Ascending aorta (tissue), 2 donors: ENCODE measurements around the gene RCE1. TPM values are rescaled to one million over a fixed set of nuclear protein-coding genes. Genes with fewer than 3 reads are reported as not detected.

Experiments used
- DNase-seq, 2 donors: peaks; one replicate each; pipeline ENCODE4 v3.0.0-alpha.2; 2019; ENCODE audit warnings: low spot score in 2 of 2
- H3K27ac ChIP-seq, 2 donors: fragments of 200-600 bp; sonication (generic); one replicate each; pipeline ENCODE4 v1.5.1; 2016 to 2017; ENCODE audit warnings: mild to moderate bottlenecking in 1 of 2
- H3K27me3 ChIP-seq: fragments of 200-600 bp; sonication (generic); one replicate; pipeline ENCODE4 v1.5.1; 2017
- H3K36me3 ChIP-seq, 2 donors: fragments of 200-600 bp; sonication (generic); one replicate each; pipeline ENCODE4 v1.5.1; 2016
- H3K4me1 ChIP-seq, 2 donors: fragments of 200-600 bp; sonication (generic); one replicate each; pipeline ENCODE4 v1.5.1; 2016 to 2017; ENCODE audit warnings: mild to moderate bottlenecking in 1 of 2
- H3K4me3 ChIP-seq, 2 donors: fragments of 200-600 bp; sonication (generic); one replicate each; pipeline ENCODE4 v1.5.1; 2016 to 2017; ENCODE audit warnings: mild to moderate bottlenecking in 1 of 2
- H3K9me3 ChIP-seq, 2 donors: fragments of 200-600 bp; sonication (generic); one replicate each; pipeline ENCODE4 v1.5.1; 2016
- intact Hi-C: fragments of 100-400 bp; cut with DNase I; formaldehyde crosslinking; loops from one replicate; pipeline ENCODE4 v1.15.1; 2023
- total RNA-seq: library from RNA; depleted of rRNA; stranded (reverse); fragments of >200 nt; gene quantifications from one replicate; pipeline ENCODE4 v1.1.0, GENCODE V29; 2016
- TF ChIP-seq, protein P1 (sequence below), 3 experiments: fragments of 200-600 bp in 2 of 3; fragments of 450-650 bp in 1 of 3; sonication (generic) in 2 of 3; IDR thresholded peaks; one replicate each; pipeline ENCODE4 v1.5.1; 2016 to 2019; ENCODE audit warnings: antibody characterized with exemption in 3 of 3, mild to moderate bottlenecking in 1 of 3, moderate library complexity in 1 of 3

The RCE1 gene
- total RNA-seq, 1 donor from 2014 or later, result 45.7 TPM

DNA sequence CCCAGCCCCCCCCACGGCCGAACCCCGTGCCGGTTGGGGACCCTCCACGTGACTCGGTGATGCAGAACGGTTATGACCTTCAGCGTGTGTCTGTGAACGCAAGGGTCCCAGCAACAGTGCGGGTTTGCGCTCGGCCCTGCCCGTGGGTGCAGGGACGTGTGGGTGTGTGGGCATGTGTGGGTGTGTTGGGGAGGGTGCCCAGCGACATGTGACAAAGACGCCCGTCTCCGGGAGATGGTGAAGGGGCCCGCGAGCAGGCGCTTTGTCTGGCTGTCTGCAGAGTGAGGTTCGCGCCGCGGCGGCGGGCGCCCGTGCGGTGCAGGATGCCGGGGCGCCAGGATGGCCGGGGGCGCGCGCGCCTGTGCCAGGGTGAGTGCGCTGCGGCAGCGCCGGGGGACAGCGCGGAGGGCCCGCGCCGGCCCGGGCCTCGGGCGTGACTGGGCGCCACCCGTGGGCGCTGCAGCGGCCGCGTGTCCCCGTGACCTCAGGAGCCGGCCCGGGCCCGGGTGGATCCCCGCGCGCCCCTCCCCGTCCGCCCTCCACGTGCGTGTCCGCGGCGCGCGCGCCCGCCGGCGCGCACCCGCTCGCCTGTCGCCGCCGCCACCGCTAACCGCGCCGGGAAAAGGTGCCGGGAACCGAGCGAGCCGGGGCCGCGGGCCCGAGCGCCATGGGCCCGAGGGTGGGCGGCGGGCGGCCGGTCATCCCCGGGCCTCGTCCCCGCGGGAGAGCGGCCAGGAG lies 13.4 kb downstream of the RCE1 start, which contains the start of gene LRFN4:
Gene LRFN4 (plus strand): TSS at position 569 of the 738 bp plus-strand sequence. CDS start 681 bp downstream, outside the sequence.
- Histone ChIP-seq H3K27me3 (no peaks in the 10 kb centered on the region), H3K4me1 (peaks cover 4 to 6% of the 10 kb centered on the region in 2 donors), H3K36me3 (no peaks in the 10 kb centered on the region), H3K9me3 (no peaks in the 10 kb centered on the region), H3K4me3 (peak within 1 kb of the TSS; percentile 64 to 85), H3K27ac (peak within 1 kb of the TSS; percentile 75 to 92)
- no peak for DNase-seq
- TF ChIP-seq, protein P1, sequence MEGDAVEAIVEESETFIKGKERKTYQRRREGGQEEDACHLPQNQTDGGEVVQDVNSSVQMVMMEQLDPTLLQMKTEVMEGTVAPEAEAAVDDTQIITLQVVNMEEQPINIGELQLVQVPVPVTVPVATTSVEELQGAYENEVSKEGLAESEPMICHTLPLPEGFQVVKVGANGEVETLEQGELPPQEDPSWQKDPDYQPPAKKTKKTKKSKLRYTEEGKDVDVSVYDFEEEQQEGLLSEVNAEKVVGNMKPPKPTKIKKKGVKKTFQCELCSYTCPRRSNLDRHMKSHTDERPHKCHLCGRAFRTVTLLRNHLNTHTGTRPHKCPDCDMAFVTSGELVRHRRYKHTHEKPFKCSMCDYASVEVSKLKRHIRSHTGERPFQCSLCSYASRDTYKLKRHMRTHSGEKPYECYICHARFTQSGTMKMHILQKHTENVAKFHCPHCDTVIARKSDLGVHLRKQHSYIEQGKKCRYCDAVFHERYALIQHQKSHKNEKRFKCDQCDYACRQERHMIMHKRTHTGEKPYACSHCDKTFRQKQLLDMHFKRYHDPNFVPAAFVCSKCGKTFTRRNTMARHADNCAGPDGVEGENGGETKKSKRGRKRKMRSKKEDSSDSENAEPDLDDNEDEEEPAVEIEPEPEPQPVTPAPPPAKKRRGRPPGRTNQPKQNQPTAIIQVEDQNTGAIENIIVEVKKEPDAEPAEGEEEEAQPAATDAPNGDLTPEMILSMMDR (IDR thresholded peaks at IDR 0.05), result no peak
- intact Hi-C loops, result loop anchor here (1.0 to 5.0 kb wide), 3 partner anchors 13 to 262 kb away; partner anchors contain the start of genes KDM2A, PC and RCE1

DNA sequence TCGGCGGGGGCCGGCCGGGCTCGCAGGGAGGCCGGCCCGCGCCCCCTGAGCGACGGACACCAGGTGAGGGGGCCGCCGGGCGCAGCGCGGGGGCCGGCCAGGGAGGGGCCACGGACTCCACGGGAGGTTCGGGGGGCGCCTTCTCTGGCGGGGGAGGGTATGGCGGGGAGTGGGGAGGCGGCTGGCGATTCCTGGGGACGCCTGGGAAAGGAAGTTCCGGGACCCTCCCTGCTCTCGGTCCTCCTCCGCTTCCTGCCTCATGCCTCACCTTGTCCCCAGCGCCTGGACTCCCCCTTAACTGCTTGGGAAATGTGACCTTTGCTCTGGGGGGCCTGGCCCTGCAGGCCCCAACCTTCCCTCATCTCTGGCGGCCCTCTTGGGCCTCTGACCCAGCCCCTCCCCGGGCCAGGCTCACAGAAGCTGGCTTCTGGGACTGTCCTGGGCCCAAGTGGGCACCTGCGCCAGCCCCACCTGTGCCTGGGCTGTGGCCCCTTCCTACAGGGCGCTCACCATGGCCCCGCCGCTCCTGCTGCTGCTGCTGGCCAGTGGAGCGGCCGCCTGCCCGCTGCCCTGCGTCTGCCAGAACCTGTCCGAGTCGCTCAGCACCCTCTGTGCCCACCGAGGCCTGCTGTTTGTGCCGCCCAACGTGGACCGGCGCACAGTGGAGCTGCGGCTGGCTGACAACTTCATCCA lies 14.1 kb downstream of the RCE1 start:
- Histone ChIP-seq H3K27ac (peak overlapping the region; percentile 65 to 66), H3K9me3 (no peaks in the 10 kb centered on the region), H3K36me3 (no peaks in the 10 kb centered on the region), H3K27me3 (no peaks in the 10 kb centered on the region), H3K4me3 (peak overlapping the region; percentile 64 to 85), H3K4me1 (peaks cover 4 to 6% of the 10 kb centered on the region in 2 donors)
- intact Hi-C loops, result loop anchor here (2.0 to 5.0 kb wide), 2 partner anchors 100 to 261 kb away; partner anchors contain the start of genes KDM2A and PC
- TF ChIP-seq, protein P1 (IDR thresholded peaks at IDR 0.05), result no peak
- no peak for DNase-seq

DNA sequence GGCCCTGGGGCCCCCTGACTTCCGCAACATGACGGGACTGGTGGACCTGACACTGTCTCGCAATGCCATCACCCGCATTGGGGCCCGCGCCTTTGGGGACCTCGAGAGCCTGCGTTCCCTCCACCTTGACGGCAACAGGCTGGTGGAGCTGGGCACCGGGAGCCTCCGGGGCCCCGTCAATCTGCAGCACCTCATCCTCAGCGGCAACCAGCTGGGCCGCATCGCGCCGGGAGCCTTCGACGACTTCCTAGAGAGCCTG lies 14.6 kb downstream of the RCE1 start:
- H3K4me1 ChIP-seq, result peaks cover 4 to 6% of the 10 kb centered on the region in 2 donors
- no peaks in the 10 kb centered on the region for H3K9me3 ChIP-seq
- no peak for DNase-seq
- intact Hi-C loops, result loop anchor here (2.0 to 5.0 kb wide), 3 partner anchors 99 to 261 kb away; partner anchors contain the start of genes KDM2A and PC
- TF ChIP-seq, protein P1 (IDR thresholded peaks at IDR 0.05), result no peak
- no peak overlapping the region for H3K4me3 ChIP-seq
- H3K36me3 ChIP-seq, result no peaks in the 10 kb centered on the region
- H3K27me3 ChIP-seq, result no peaks in the 10 kb centered on the region
- peak overlapping the region in 1 of 2 donors; percentile 65 for H3K27ac ChIP-seq

DNA sequence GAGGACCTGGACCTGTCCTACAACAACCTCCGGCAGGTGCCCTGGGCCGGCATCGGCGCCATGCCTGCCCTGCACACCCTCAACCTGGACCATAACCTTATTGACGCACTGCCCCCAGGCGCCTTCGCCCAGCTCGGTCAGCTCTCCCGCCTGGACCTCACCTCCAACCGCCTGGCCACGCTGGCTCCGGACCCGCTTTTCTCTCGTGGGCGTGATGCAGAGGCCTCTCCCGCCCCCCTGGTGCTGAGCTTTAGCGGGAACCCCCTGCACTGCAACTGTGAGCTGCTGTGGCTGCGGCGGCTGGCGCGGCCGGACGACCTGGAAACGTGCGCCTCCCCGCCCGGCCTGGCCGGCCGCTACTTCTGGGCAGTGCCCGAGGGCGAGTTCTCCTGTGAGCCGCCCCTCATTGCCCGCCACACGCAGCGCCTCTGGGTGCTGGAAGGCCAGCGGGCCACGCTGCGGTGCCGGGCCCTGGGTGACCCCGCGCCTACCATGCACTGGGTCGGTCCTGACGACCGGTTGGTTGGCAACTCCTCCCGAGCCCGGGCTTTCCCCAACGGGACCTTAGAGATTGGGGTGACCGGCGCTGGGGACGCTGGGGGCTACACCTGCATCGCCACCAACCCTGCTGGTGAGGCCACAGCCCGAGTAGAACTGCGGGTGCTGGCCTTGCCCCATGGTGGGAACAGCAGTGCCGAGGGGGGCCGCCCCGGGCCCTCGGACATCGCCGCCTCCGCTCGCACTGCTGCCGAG lies 15.1 kb downstream of the RCE1 start:
- no peak overlapping the region for H3K27ac ChIP-seq

More for the DNA sequence above, 15.1 kb downstream of the RCE1 start:
- Histone ChIP-seq H3K36me3 (no peaks in the 10 kb centered on the region), H3K4me1 (peaks cover 4 to 6% of the 10 kb centered on the region in 2 donors), H3K9me3 (no peaks in the 10 kb centered on the region), H3K27me3 (no peaks in the 10 kb centered on the region), H3K4me3 (no peak overlapping the region)
- intact Hi-C loops, result loop anchor here (2.0 to 5.0 kb wide), 2 partner anchors 99 to 114 kb away; partner anchors contain the start of gene PC
- TF ChIP-seq, protein P1 (IDR thresholded peaks at IDR 0.05), result no peak
- no peak for DNase-seq
